ENCODE data around the gene TRAP1.

DNA sequence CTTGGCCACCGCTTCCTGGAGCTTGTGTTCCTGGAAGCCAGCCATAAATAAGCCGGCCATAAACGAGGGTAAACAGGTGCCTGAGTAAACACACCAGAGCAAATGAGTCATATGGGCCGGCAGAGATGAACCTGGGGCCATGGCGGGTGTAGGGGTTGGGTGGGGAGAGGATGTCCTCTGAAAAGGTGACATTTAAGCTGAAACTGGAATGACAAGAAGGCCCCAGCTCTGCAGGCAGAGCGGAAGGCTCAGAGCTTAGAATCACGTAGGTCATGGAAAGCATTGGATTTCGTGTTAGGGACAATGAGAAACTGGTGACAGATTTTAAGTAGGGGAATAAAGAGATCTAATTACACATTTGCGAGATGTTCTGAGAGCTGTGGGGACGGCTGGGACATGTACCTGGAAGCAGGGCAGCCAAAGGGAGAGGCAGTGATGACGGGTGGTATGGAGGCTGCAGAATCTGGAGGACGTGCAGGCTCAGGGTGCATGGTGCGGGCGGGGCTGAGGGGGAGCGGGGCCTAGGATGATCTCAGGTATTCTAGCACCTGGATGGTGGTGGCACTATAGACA lies 70.9 kb downstream of the TRAP1 start:
- no peak for TF ChIP-seq POLR2AphosphoS5 (IDR thresholded peaks at IDR 0.05; ENCODE audit: borderline replicate concordance, low read depth, low read length)
- no peak for TF ChIP-seq EZH2 (IDR thresholded peaks at IDR 0.05)
